Inflammatory macrophage treated with lipopolysaccharide for 1 hour (primary cell): ENCODE results near the gene FBN2.

Experiments
- DNase-seq, 2 donors: peaks; one replicate each; pipeline ENCODE4 v3.0.0-alpha.2; 2020 to 2022

Gene FBN2

GRCh38 chr5:128538000-128538249 lies at the start of gene FBN2:
FBN2 (minus strand) TSS chr5:128538245; CDS start chr5:128537603, 642 bp downstream.
- DNase-seq: no peak

- no peak for DNase-seq
These were observed 49.2 kb upstream of the FBN2 start for GRCh38 chr5:128587275-128587674.

GRCh38 chr5:128586848-128587247 lies 48.8 kb upstream of the FBN2 start:
- no peak for DNase-seq

- DNase-seq: no peak
These were observed 41.6 kb upstream of the FBN2 start for GRCh38 chr5:128579639-128580038.

- DNase-seq: no peak
These were observed 41.0 kb upstream of the FBN2 start for GRCh38 chr5:128579093-128579492.

- no peak for DNase-seq
These were observed 36.0 kb upstream of the FBN2 start for GRCh38 chr5:128574041-128574440.

GRCh38 chr5:128572930-128573319 lies 34.9 kb upstream of the FBN2 start:
- DNase-seq: no peak

GRCh38 chr5:128572051-128572929 lies 34.2 kb upstream of the FBN2 start:
- no peak for DNase-seq

GRCh38 chr5:128566178-128566577 lies 28.1 kb upstream of the FBN2 start:
- no peak for DNase-seq

- no peak for DNase-seq
These were observed 21.6 kb upstream of the FBN2 start for GRCh38 chr5:128559300-128560297.

GRCh38 chr5:128553747-128554146 lies 15.7 kb upstream of the FBN2 start:
- DNase-seq: no peak

GRCh38 chr5:128551476-128551875 lies 13.4 kb upstream of the FBN2 start:
- DNase-seq: no peak

GRCh38 chr5:128549496-128549895 lies 11.5 kb upstream of the FBN2 start:
- no peak for DNase-seq

- DNase-seq: no peak
These were observed 8.7 kb upstream of the FBN2 start for GRCh38 chr5:128546658-128547281.

GRCh38 chr5:128541385-128541784 lies 3.3 kb upstream of the FBN2 start:
- DNase-seq: no peak

- DNase-seq: no peak
These were observed 989 bp upstream of the FBN2 start for GRCh38 chr5:128539038-128539429.

- peak; percentile 44 to 60 for DNase-seq
These were observed 399 bp upstream of the FBN2 start for GRCh38 chr5:128538250-128539037.

- DNase-seq: peak; percentile 35 to 36
These were observed 635 bp downstream of the FBN2 start for GRCh38 chr5:128537221-128537999.

GRCh38 chr5:128536254-128537220 lies 1.5 kb downstream of the FBN2 start:
- no peak for DNase-seq

- no peak for DNase-seq
These were observed 2.8 kb downstream of the FBN2 start for GRCh38 chr5:128535251-128535650.

GRCh38 chr5:128534726-128535125 lies 3.3 kb downstream of the FBN2 start:
- DNase-seq: no peak
